Measurements from ENCODE around the gene NR4A2. TPM values are rescaled to one million over a fixed set of nuclear protein-coding genes. Genes with fewer than 3 reads are reported as not detected.

Gene NR4A2
- total and polyA plus RNA-seq, 12 donors, result 1.1 to 76.6 (median 9.5) TPM

- H3K36me3 ChIP-seq (replicated peaks in 1 of 2), result no peaks in the 10 kb centered on the region
- H3K27me3 ChIP-seq, result no peaks in the 10 kb centered on the region
- TF ChIP-seq POLR2A (IDR thresholded peaks at IDR 0.05) (no peak), CTCF (IDR thresholded peaks at IDR 0.05) (no peak)
- intact Hi-C loops (cut with DNase I), result no loop called here
- no peak overlapping the region for H3K27ac ChIP-seq
- H3K4me1 ChIP-seq (replicated peaks in 1 of 2), result no peaks in the 10 kb centered on the region
- H3K4me3 ChIP-seq, result no peak overlapping the region
- 89 to 96% (median 93%) methylated on average over 4 of the region's 4 CpGs for WGBS, 4 donors
- H3K9me3 ChIP-seq (replicated peaks in 1 of 3), result no peaks in the 10 kb centered on the region
- DNase-seq, result no peak
These were observed 34.2 kb upstream of the NR4A2 start for GRCh38 chr2:156366753-156367152.

GRCh38 chr2:156363141-156363540, 30.6 kb upstream of the NR4A2 start:
- DNase-seq, result no peak
- Histone ChIP-seq H3K36me3 (replicated peaks in 1 of 2) (no peaks in the 10 kb centered on the region), H3K27me3 (no peaks in the 10 kb centered on the region), H3K27ac (no peak overlapping the region), H3K4me1 (replicated peaks in 1 of 2) (no peaks in the 10 kb centered on the region), H3K9me3 (replicated peaks in 1 of 3) (no peaks in the 10 kb centered on the region), H3K4me3 (no peak overlapping the region)
- TF ChIP-seq POLR2A (IDR thresholded peaks at IDR 0.05) (no peak), CTCF (IDR thresholded peaks at IDR 0.05) (no peak)
- intact Hi-C loops (cut with DNase I), result no loop called here

GRCh38 chr2:156356014-156356754, 23.7 kb upstream of the NR4A2 start:
- intact Hi-C loops (cut with DNase I), result no loop called here

GRCh38 chr2:156352911-156353310, 20.4 kb upstream of the NR4A2 start:
- Histone ChIP-seq H3K27ac (no peak overlapping the region), H3K27me3 (no peaks in the 10 kb centered on the region), H3K9me3 (replicated peaks in 1 of 3) (no peaks in the 10 kb centered on the region), H3K4me3 (no peak overlapping the region), H3K36me3 (replicated peaks in 1 of 2) (no peaks in the 10 kb centered on the region), H3K4me1 (replicated peaks in 1 of 2) (no peaks in the 10 kb centered on the region)
- no peak for DNase-seq
- TF ChIP-seq CTCF (IDR thresholded peaks at IDR 0.05) (no peak), POLR2A (IDR thresholded peaks at IDR 0.05) (no peak)
- WGBS, 4 donors, result 69 to 89% (median 74%) methylated on average over 1 of the region's 1 CpG
- intact Hi-C loops (cut with DNase I), result no loop called here

More at GRCh38 chr2:156356014-156356754, 23.7 kb upstream of the NR4A2 start:
- WGBS, 4 donors, result 90 to 93% (median 91%) methylated on average over 3 of the region's 3 CpGs
- no peaks in the 10 kb centered on the region for H3K9me3 ChIP-seq (replicated peaks in 1 of 3)
- no peak overlapping the region for H3K27ac ChIP-seq
- no peaks in the 10 kb centered on the region for H3K27me3 ChIP-seq
- no peaks in the 10 kb centered on the region for H3K36me3 ChIP-seq (replicated peaks in 1 of 2)
- TF ChIP-seq CTCF (IDR thresholded peaks at IDR 0.05), result no peak
- TF ChIP-seq POLR2A (IDR thresholded peaks at IDR 0.05), result no peak
- no peak for DNase-seq
- no peaks in the 10 kb centered on the region for H3K4me1 ChIP-seq (replicated peaks in 1 of 2)
- H3K4me3 ChIP-seq, result no peak overlapping the region
